PC-9 (cell line): ENCODE measurements around the gene ZBTB14. TPM values are rescaled to one million over a fixed set of nuclear protein-coding genes. Genes with fewer than 3 reads are reported as not detected.

ENCODE experiments used
- BruUV-seq: library from RNA; stranded (reverse); fragments of 400-500 nt; replicated peaks from 2 replicates; lab custom pipeline; 2021; lab: Mats Ljungman, UMichigan
- CTCF ChIA-PET: fragments of 300-600 bp; sonication (Branson Sonifier 250); formaldehyde crosslinking; loops from one replicate; lab custom pipeline; 2022; ENCODE audit warnings: antibody characterized with exemption; lab: Charles Lee
- POLR2A ChIA-PET: fragments of 300-600 bp; sonication (Branson Sonifier 250); formaldehyde crosslinking; loops from one replicate; lab custom pipeline; 2022; ENCODE audit warnings: antibody characterized with exemption; ENCODE audit not compliant: unreplicated experiment; lab: Charles Lee
- DNase-seq, 2 experiments: peaks; one replicate each; pipeline versions ENCODE4 v3.0.0 to v3.0.0-alpha.2; 2015 to 2022; ENCODE audit warnings: mixed read lengths in 1 of 2
- H2AFZ ChIP-seq: fragments of 200-600 bp; sonication (generic); 2 replicates; pipeline ENCODE4 v1.8.1; 2017; ENCODE audit warnings: antibody characterized with exemption
- H3F3A ChIP-seq: fragments of 200-600 bp; sonication (generic); 2 replicates; pipeline ENCODE4 v1.8.1; 2017; ENCODE audit warnings: antibody characterized with exemption, mild to moderate bottlenecking, low read depth; ENCODE audit not compliant: insufficient read depth
- H3K27ac ChIP-seq: fragments of 200-600 bp; sonication (generic); 2 replicates; pipeline ENCODE4 v1.6.1; 2016; ENCODE audit warnings: mixed run types
- H3K27me3 ChIP-seq: fragments of 200-600 bp; sonication (generic); 2 replicates; pipeline ENCODE4 v1.6.1; 2016; ENCODE audit warnings: low read depth, mixed run types; ENCODE audit not compliant: insufficient read depth
- H3K36me3 ChIP-seq: fragments of 200-600 bp; sonication (generic); 2 replicates; pipeline ENCODE4 v1.6.1; 2016; ENCODE audit warnings: low read depth, mixed run types
- H3K4me1 ChIP-seq: fragments of 200-600 bp; sonication (generic); replicated peaks from 2 replicates; pipeline ENCODE4 v1.6.1; 2016; ENCODE audit warnings: mixed run types; ENCODE audit not compliant: insufficient read depth
- H3K4me2 ChIP-seq: fragments of 200-600 bp; sonication (generic); 2 replicates; pipeline ENCODE4 v1.6.1; 2017; ENCODE audit warnings: mixed run types
- H3K4me3 ChIP-seq: fragments of 200-600 bp; sonication (generic); 2 replicates; pipeline ENCODE4 v1.6.1; 2016; ENCODE audit warnings: mixed run types
- H3K79me2 ChIP-seq: fragments of 200-600 bp; sonication (generic); 2 replicates; pipeline ENCODE4 v1.6.1; 2017; ENCODE audit warnings: low read depth, mixed run types
- H3K9me2 ChIP-seq: fragments of 200-600 bp; sonication (generic); 2 replicates; pipeline ENCODE4 v1.8.1; 2017; ENCODE audit warnings: mild to moderate bottlenecking; ENCODE audit not compliant: insufficient read depth
- H3K9me3 ChIP-seq: fragments of 200-600 bp; sonication (generic); 2 replicates; pipeline ENCODE4 v1.8.1; 2016; ENCODE audit warnings: low read depth; ENCODE audit not compliant: insufficient read depth
- H4K20me1 ChIP-seq: fragments of 200-600 bp; sonication (generic); 2 replicates; pipeline ENCODE4 v1.8.1; 2017; ENCODE audit not compliant: insufficient read depth
- EZH2 ChIP-seq: fragments of 200-600 bp; sonication (generic); IDR thresholded peaks from 2 replicates; pipeline ENCODE4 v1.8.0; 2017; ENCODE audit warnings: antibody characterized with exemption, low read depth
- intact Hi-C: fragments of 100-400 bp; cut with micrococcal nuclease; formaldehyde crosslinking; loops from one replicate; pipeline ENCODE4 v1.10.0; 2022; ENCODE audit not compliant: unreplicated experiment
- total RNA-seq: library from RNA; stranded (reverse); gene quantifications from 2 replicates; pipeline ENCODE4 v1.2.3, GENCODE V29; 2021
- TF ChIP-seq, protein P1 (sequence below): fragments of 200-600 bp; sonication (generic); conservative IDR thresholded peaks from 2 replicates; pipeline ENCODE4 v1.6.1; 2017; ENCODE audit warnings: mixed run types, antibody characterized with exemption, mild to moderate bottlenecking, moderate library complexity

ZBTB14 gene
- total RNA-seq, 1 experiment from 2014 or later: 15.7 TPM

- DNase-seq: no peak
- H3K36me3 ChIP-seq: peaks cover 4% of the 10 kb centered on the region; the same call in 1 of the 2 replicates
- CTCF ChIA-PET: no interaction called here
- no peaks in the 10 kb centered on the region for H3K9me3 ChIP-seq
- no peak overlapping the region for H3K4me2 ChIP-seq
- no peak overlapping the region for H2AFZ ChIP-seq
- no peaks in the 10 kb centered on the region for H3K79me2 ChIP-seq
- intact Hi-C loops: no loop called here
- TF ChIP-seq, protein P1, sequence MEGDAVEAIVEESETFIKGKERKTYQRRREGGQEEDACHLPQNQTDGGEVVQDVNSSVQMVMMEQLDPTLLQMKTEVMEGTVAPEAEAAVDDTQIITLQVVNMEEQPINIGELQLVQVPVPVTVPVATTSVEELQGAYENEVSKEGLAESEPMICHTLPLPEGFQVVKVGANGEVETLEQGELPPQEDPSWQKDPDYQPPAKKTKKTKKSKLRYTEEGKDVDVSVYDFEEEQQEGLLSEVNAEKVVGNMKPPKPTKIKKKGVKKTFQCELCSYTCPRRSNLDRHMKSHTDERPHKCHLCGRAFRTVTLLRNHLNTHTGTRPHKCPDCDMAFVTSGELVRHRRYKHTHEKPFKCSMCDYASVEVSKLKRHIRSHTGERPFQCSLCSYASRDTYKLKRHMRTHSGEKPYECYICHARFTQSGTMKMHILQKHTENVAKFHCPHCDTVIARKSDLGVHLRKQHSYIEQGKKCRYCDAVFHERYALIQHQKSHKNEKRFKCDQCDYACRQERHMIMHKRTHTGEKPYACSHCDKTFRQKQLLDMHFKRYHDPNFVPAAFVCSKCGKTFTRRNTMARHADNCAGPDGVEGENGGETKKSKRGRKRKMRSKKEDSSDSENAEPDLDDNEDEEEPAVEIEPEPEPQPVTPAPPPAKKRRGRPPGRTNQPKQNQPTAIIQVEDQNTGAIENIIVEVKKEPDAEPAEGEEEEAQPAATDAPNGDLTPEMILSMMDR: no peak
- no peak for TF ChIP-seq EZH2
- BruUV-seq: no TSS peak
- H3K27ac ChIP-seq: no peak overlapping the region
- H3F3A ChIP-seq: no peaks in the 10 kb centered on the region
- no peaks in the 10 kb centered on the region for H3K4me1 ChIP-seq
- no peaks in the 10 kb centered on the region for H4K20me1 ChIP-seq
- no peak overlapping the region for H3K4me3 ChIP-seq
- no peaks in the 10 kb centered on the region for H3K27me3 ChIP-seq
- POLR2A ChIA-PET: no interaction called here
- H3K9me2 ChIP-seq: no peaks in the 10 kb centered on the region
Observed at GRCh38 chr18:5287854-5288253, 7.7 kb downstream of the ZBTB14 start.

- H2AFZ ChIP-seq: no peak overlapping the region
- H3K9me2 ChIP-seq: no peaks in the 10 kb centered on the region
- no peak for DNase-seq
- BruUV-seq: no TSS peak
- H3K4me3 ChIP-seq: no peak overlapping the region
- H3K27ac ChIP-seq: no peak overlapping the region
- peaks cover 4% of the 10 kb centered on the region; the same call in 1 of the 2 replicates for H3K36me3 ChIP-seq
- H4K20me1 ChIP-seq: no peaks in the 10 kb centered on the region
- ChIA-PET POLR2A (no interaction called here), CTCF (no interaction called here)
- intact Hi-C loops: no loop called here
- no peaks in the 10 kb centered on the region for H3K27me3 ChIP-seq
- no peaks in the 10 kb centered on the region for H3K79me2 ChIP-seq
- no peaks in the 10 kb centered on the region for H3K4me1 ChIP-seq
- no peak overlapping the region for H3K4me2 ChIP-seq
- H3F3A ChIP-seq: no peaks in the 10 kb centered on the region
- no peak for TF ChIP-seq EZH2
- TF ChIP-seq, protein P1: no peak
- no peaks in the 10 kb centered on the region for H3K9me3 ChIP-seq
Observed at GRCh38 chr18:5286525-5286924, 9.0 kb downstream of the ZBTB14 start.

GRCh38 chr18:5285326-5285725, 10.2 kb downstream of the ZBTB14 start:
- Histone ChIP-seq H3F3A (no peaks in the 10 kb centered on the region), H3K9me3 (no peaks in the 10 kb centered on the region), H3K27me3 (peaks cover 3% of the 10 kb centered on the region; the same call in 1 of the 2 replicates), H3K36me3 (peaks cover 4% of the 10 kb centered on the region; the same call in 1 of the 2 replicates), H3K79me2 (no peaks in the 10 kb centered on the region), H3K27ac (no peak overlapping the region), H3K9me2 (no peaks in the 10 kb centered on the region), H4K20me1 (no peaks in the 10 kb centered on the region), H3K4me3 (no peak overlapping the region), H2AFZ (no peak overlapping the region), H3K4me1 (no peaks in the 10 kb centered on the region), H3K4me2 (no peak overlapping the region)
- no TSS peak for BruUV-seq
- ChIA-PET POLR2A (no interaction called here), CTCF (no interaction called here)
- TF ChIP-seq EZH2: no peak
- TF ChIP-seq, protein P1: no peak
- no peak for DNase-seq
- intact Hi-C loops: no loop called here
